HepG2 (cell line): ENCODE results near the gene CRB1. TPM values are rescaled to one million over a fixed set of nuclear protein-coding genes. Genes with fewer than 3 reads are reported as not detected.

Experiments
- ATAC-seq: fragments of 200-7000 bp; cut with Tn5 transposase; 3 replicates; pipeline ENCODE4 v1.9.1; 2020; ENCODE audit warnings: mild to moderate bottlenecking, moderate library complexity
- BruUV-seq: library from RNA; stranded (reverse); fragments of 400-500 nt; replicated peaks from 2 replicates; lab custom pipeline; 2021; lab: Mats Ljungman, UMichigan
- CTCF ChIA-PET: fragments of 300-600 bp; formaldehyde crosslinking; extraction: SDS; loops from one replicate; lab custom pipeline; 2021; ENCODE audit warnings: low total read pairs, inconsistent platforms, low intra/inter-chr PET ratio; lab: Yijun Ruan, JAX
- POLR2A ChIA-PET: fragments of 350-600 bp; sonication (Branson Sonifier 250); formaldehyde crosslinking; loops from one replicate; lab custom pipeline; 2020; ENCODE audit warnings: antibody characterized with exemption, inconsistent platforms; lab: Yijun Ruan, JAX
- DNase-seq: peaks from one replicate; pipeline ENCODE4 v3.0.0-alpha.2; 2015; ENCODE audit warnings: low spot score
- FAIRE-seq: peaks from 3 replicates; lab custom pipeline; 2011; peaks lifted over from hg19 to GRCh38; lab: Jason Lieb, UNC
- H2AFZ ChIP-seq: one replicate; pipeline ENCODE4 v1.6.1; 2011; ENCODE audit warnings: low read length, inconsistent platforms
- H3K27ac ChIP-seq: fragments of 300-600 bp; 3 replicates; pipeline ENCODE4 v1.8.0; 2011; ENCODE audit warnings: mixed run types, mild to moderate bottlenecking, mixed read lengths, low read length, inconsistent platforms; ENCODE audit not compliant: insufficient read depth; ENCODE audit errors: extremely low read length
- H3K27me3 ChIP-seq, 2 experiments: fragments of 200-600 bp in 1 of 2; 2 replicates in 1 of 2; 3 replicates in 1 of 2; pipeline versions ENCODE4 v1.6.0 to v1.8.0; 2011; ENCODE audit warnings: low read length in 2 of 2, mild to moderate bottlenecking in 2 of 2, moderate library complexity in 2 of 2, inconsistent platforms in 1 of 2; ENCODE audit not compliant: insufficient read depth in 2 of 2, control insufficient read depth in 1 of 2
- H3K36me3 ChIP-seq, 2 experiments: fragments of 200-600 bp in 1 of 2; replicated peaks in 1 of 2; 2 replicates in 1 of 2; 3 replicates in 1 of 2; pipeline versions ENCODE4 v1.5.1 to v1.8.0; 2011; ENCODE audit warnings: low read length in 2 of 2, inconsistent platforms in 1 of 2; ENCODE audit not compliant: insufficient read depth in 2 of 2, control insufficient read depth in 1 of 2
- H3K4me1 ChIP-seq: 2 replicates; pipeline ENCODE4 v1.5.1; 2012; ENCODE audit warnings: low read length, inconsistent platforms; ENCODE audit not compliant: insufficient read depth
- H3K4me2 ChIP-seq: 2 replicates; pipeline ENCODE4 v1.6.0; 2011; ENCODE audit warnings: low read depth, low read length, inconsistent platforms
- H3K4me3 ChIP-seq, 3 experiments: fragments of 200-600 bp in 1 of 3; sonication (generic), shearing (Covaris generic) in 1 of 3; replicated peaks in 1 of 3; 2 replicates each; pipeline ENCODE4 v1.5.1; 2011 to 2016; ENCODE audit warnings: low read length in 3 of 3, inconsistent platforms in 2 of 3, low read depth in 2 of 3, mild to moderate bottlenecking in 2 of 3, control low read depth in 1 of 3, mixed read lengths in 1 of 3; ENCODE audit not compliant: insufficient read depth in 1 of 3
- H3K79me2 ChIP-seq: one replicate; pipeline ENCODE4 v1.6.1; 2011; ENCODE audit warnings: low read length, inconsistent platforms; ENCODE audit not compliant: insufficient read depth
- H3K9ac ChIP-seq: 2 replicates; pipeline ENCODE4 v1.6.0; 2011; ENCODE audit warnings: mild to moderate bottlenecking, low read depth, low read length, inconsistent platforms; ENCODE audit not compliant: insufficient read depth
- H3K9me3 ChIP-seq: 2 replicates; pipeline ENCODE4 v1.5.1; 2012; ENCODE audit warnings: mild to moderate bottlenecking, low read length
- H4K20me1 ChIP-seq: 2 replicates; pipeline ENCODE4 v1.6.0; 2011; ENCODE audit warnings: inconsistent platforms, mild to moderate bottlenecking, low read length, moderate library complexity; ENCODE audit not compliant: insufficient read depth
- CHCHD3 ChIP-seq: sonication (generic); formaldehyde crosslinking; IDR thresholded peaks from 2 replicates; pipeline ENCODE4 v1.8.0; 2022; ENCODE audit warnings: mild to moderate bottlenecking, missing genetic modification reagents, moderate library complexity
- CTCF ChIP-seq: sonication (generic); formaldehyde crosslinking; IDR thresholded peaks from 2 replicates; pipeline ENCODE4 v1.5.0; 2020; ENCODE audit warnings: mild to moderate bottlenecking, missing genetic modification reagents, moderate library complexity
- EED ChIP-seq: sonication (generic); formaldehyde crosslinking; IDR thresholded peaks from 2 replicates; pipeline ENCODE4 v1.5.0; 2020; ENCODE audit warnings: mild to moderate bottlenecking, missing genetic modification reagents
- KAT8 ChIP-seq: IDR thresholded peaks from 2 replicates; pipeline ENCODE4 v1.6.1; 2016; ENCODE audit warnings: missing genetic modification reagents, missing compliant biosample characterization
- NR1H2 ChIP-seq: sonication (generic); formaldehyde crosslinking; IDR thresholded peaks from 2 replicates; pipeline ENCODE4 v1.8.1; 2022; ENCODE audit warnings: low read depth, missing genetic modification reagents, borderline replicate concordance
- PCBP1 ChIP-seq: fragments of 200-400 bp; formaldehyde crosslinking; IDR thresholded peaks from 2 replicates; pipeline ENCODE4 v1.6.1; 2017; ENCODE audit warnings: mild to moderate bottlenecking, low read depth, low read length, borderline replicate concordance
- PHB2 ChIP-seq: fragments of 450-650 bp; IDR thresholded peaks from 2 replicates; pipeline ENCODE4 v1.6.1; 2018; ENCODE audit not compliant: partially characterized antibody
- POLR2A ChIP-seq, 2 experiments: IDR thresholded peaks; 2 replicates each; pipeline ENCODE4 v1.6.1; 2011; ENCODE audit warnings: low read depth in 2 of 2, low read length in 2 of 2, mild to moderate bottlenecking in 1 of 2, moderate library complexity in 1 of 2; ENCODE audit not compliant: insufficient read depth in 1 of 2
- PRPF4 ChIP-seq: fragments of 200-400 bp; formaldehyde crosslinking; IDR thresholded peaks from 2 replicates; pipeline ENCODE4 v1.6.1; 2016; ENCODE audit warnings: low read length, low read depth; ENCODE audit not compliant: poor library complexity, severe bottlenecking
- RAD21 ChIP-seq: fragments of 450-650 bp; formaldehyde crosslinking; IDR thresholded peaks from 2 replicates; pipeline ENCODE4 v1.5.0; 2020; ENCODE audit warnings: mild to moderate bottlenecking
- SMC3 ChIP-seq: IDR thresholded peaks from 2 replicates; pipeline ENCODE4 v1.6.1; 2011; ENCODE audit warnings: low read length, improper control_type of control experiment
- SP1 ChIP-seq, 2 experiments: fragments of 450-650 bp in 1 of 2; sonication (generic) in 1 of 2; formaldehyde crosslinking in 1 of 2; IDR thresholded peaks; 2 replicates each; pipeline versions ENCODE4 v1.4.0 to v1.6.1; 2016 to 2020; ENCODE audit warnings: missing genetic modification reagents in 1 of 2
- STAG1 ChIP-seq: sonication (generic); formaldehyde crosslinking; IDR thresholded peaks from 2 replicates; pipeline ENCODE4 v1.4.0; 2020; ENCODE audit warnings: missing genetic modification reagents
- THYN1 ChIP-seq: sonication (generic); formaldehyde crosslinking; IDR thresholded peaks from 2 replicates; pipeline ENCODE4 v1.8.1; 2023; ENCODE audit warnings: low read depth, mild to moderate bottlenecking, moderate library complexity, missing genetic modification reagents, borderline replicate concordance
- TRAFD1 ChIP-seq: sonication (generic); formaldehyde crosslinking; IDR thresholded peaks from 2 replicates; pipeline ENCODE4 v1.5.1; 2020; ENCODE audit warnings: missing genetic modification reagents, mild to moderate bottlenecking, borderline replicate concordance
- ZBTB26 ChIP-seq: IDR thresholded peaks from 2 replicates; pipeline ENCODE4 v1.6.1; 2016; ENCODE audit warnings: missing compliant biosample characterization, missing genetic modification reagents, borderline replicate concordance
- ZKSCAN1 ChIP-seq: fragments of 150-350 bp; IDR thresholded peaks from 2 replicates; pipeline ENCODE4 v1.6.1; 2014; ENCODE audit warnings: low read length
- ZNF552 ChIP-seq: sonication (generic); formaldehyde crosslinking; IDR thresholded peaks from 2 replicates; pipeline ENCODE4 v1.9.0; 2022; ENCODE audit warnings: missing genetic modification reagents, mild to moderate bottlenecking, borderline replicate concordance
- ZNF589 ChIP-seq: sonication (generic); formaldehyde crosslinking; conservative IDR thresholded peaks from 2 replicates; pipeline ENCODE4 v1.8.0; 2022; ENCODE audit warnings: mild to moderate bottlenecking, moderate library complexity, missing genetic modification reagents
- ZSCAN22 ChIP-seq: sonication (generic); formaldehyde crosslinking; IDR thresholded peaks from 2 replicates; pipeline ENCODE4 v1.4.0; 2020; ENCODE audit warnings: mild to moderate bottlenecking, missing genetic modification reagents
- WGBS: methylation state at CpG from one replicate; pipeline ENCODE4 v1.1.6; 2017; ENCODE audit warnings: low lambda C conversion rate; 5-methylcytosine and 5-hydroxymethylcytosine counted together
- in situ Hi-C: cut with HindIII; loops from 2 replicates; pipeline ENCODE4 v1.10.0; 2017; ENCODE audit warnings: low pct_unique_long_range_greater_than_20kb; ENCODE audit not compliant: extremely low pct_ligation_motif_present
- intact Hi-C: fragments of 100-400 bp; cut with micrococcal nuclease; formaldehyde crosslinking; loops from one replicate; pipeline ENCODE4 v1.10.0; 2022; ENCODE audit not compliant: unreplicated experiment
- polyA plus RNA-seq, 8 experiments: library from polyadenylated mRNA; depleted of rRNA in 3 of 8; stranded (reverse) in 7 of 8; unstranded in 1 of 8; fragments of >200 nt; fragmentation: Illumina TruSeq in 4 of 8; extraction: Trizol in 4 of 8; gene quantifications; 2 replicates each; pipeline versions ENCODE4 v1.2.1 to v1.2.3, GENCODE V29; 2011 to 2016; ENCODE audit warnings: low read depth in 4 of 8, missing spikeins in 1 of 8, mixed read lengths in 1 of 8; ENCODE audit not compliant: insufficient read depth in 1 of 8
- total RNA-seq, 5 experiments: library from RNA; depleted of rRNA; stranded (reverse); fragments of >200 nt; fragmentation: Illumina TruSeq; extraction: Trizol; gene quantifications; 2 replicates each; pipeline ENCODE4 v1.2.3, GENCODE V29; 2016; ENCODE audit warnings: low read depth in 1 of 5

The CRB1 gene
- total and polyA plus RNA-seq, 2 of the 13 experiments (the other 11 are each of a cell fraction or from before 2014, with no cell fraction given): 0.01 TPM; not detected in 1

GRCh38 chr1:197356723-197357533 is 88.9 kb downstream of the CRB1 start:
- Histone ChIP-seq H4K20me1 (no peaks in the 10 kb centered on the region), H3K79me2 (no peaks in the 10 kb centered on the region), H3K36me3 (no peaks in the 10 kb centered on the region), H3K9me3 (no peaks in the 10 kb centered on the region), H3K27ac (no peak overlapping the region), H3K4me3 (no peak overlapping the region), H2AFZ (no peak overlapping the region), H3K9ac (no peak overlapping the region), H3K4me2 (no peak overlapping the region), H3K27me3 (no peaks in the 10 kb centered on the region), H3K4me1 (no peaks in the 10 kb centered on the region)
- intact Hi-C loops (loop anchor here (1.0 to 10.0 kb wide), 4 partner anchors 29 to 615 kb away; no protein-coding TSS in a partner anchor), in situ Hi-C loops (loop anchor here (25.0 kb wide), 1 partner anchor 620 kb away; no protein-coding TSS in a partner anchor)
- ATAC-seq (peak; percentile 86), DNase-seq (peak; percentile 32), FAIRE-seq (peak; percentile 49)
- WGBS: 19% methylated on average over 5 of the region's 5 CpGs
- ChIA-PET POLR2A (no interaction called here), CTCF (interaction anchor here (1.3 to 2.6 kb wide), 3 partner anchors 29 to 614 kb away, joined by 3 to 13 read pairs (median 7); no protein-coding TSS in a partner anchor)
- BruUV-seq: no TSS peak
- TF ChIP-seq ZNF552 (no peak), EED (CRISPR knock-in tag) (no peak), ZSCAN22 (no peak), TRAFD1 (no peak), ZNF589 (CRISPR knock-in tag) (no peak), SMC3 (peak; percentile 69), PRPF4 (no peak), PCBP1 (no peak), NR1H2 (CRISPR knock-in tag) (no peak), SP1 (IDR thresholded peaks at IDR 0.05) (no peak), SP1 (CRISPR knock-in tag; IDR thresholded peaks at IDR 0.05) (no peak), CTCF (CRISPR knock-in tag) (peak; percentile 76), THYN1 (no peak), STAG1 (CRISPR knock-in tag) (peak; percentile 76), KAT8 (CRISPR knock-in tag) (no peak), ZBTB26 (CRISPR knock-in tag) (no peak), POLR2A (IDR thresholded peaks at IDR 0.05; ENCODE audit: insufficient read depth in 1 of 2, low read depth in 2 of 2, low read length in 2 of 2) (no peak), PHB2 (no peak), ZKSCAN1 (no peak), CHCHD3 (CRISPR knock-in tag) (no peak), RAD21 (CRISPR knock-in tag) (peak; percentile 40; the same call in 1 of the 2 replicates)
